Muscle layer of colon (tissue), 2 donors: Measurements from ENCODE around the gene MED31.

Experiments
- H3K27ac ChIP-seq: one replicate; pipeline ENCODE4 v1.7.0; 2013; ENCODE audit warnings: low read depth, mild to moderate bottlenecking, low read length, moderate library complexity
- H3K27me3 ChIP-seq, 2 donors: one replicate each; pipeline ENCODE4 v1.7.0; 2013; ENCODE audit warnings: low read length in 2 of 2, mild to moderate bottlenecking in 2 of 2; ENCODE audit not compliant: insufficient read depth in 2 of 2, control insufficient read depth in 1 of 2
- H3K36me3 ChIP-seq: one replicate; pipeline ENCODE4 v1.7.0; 2013; ENCODE audit warnings: mild to moderate bottlenecking, low read length; ENCODE audit not compliant: insufficient read depth
- H3K4me1 ChIP-seq: one replicate; pipeline ENCODE4 v1.7.0; 2013; ENCODE audit warnings: mild to moderate bottlenecking, low read length; ENCODE audit not compliant: insufficient read depth
- H3K4me3 ChIP-seq, 2 donors: one replicate each; pipeline ENCODE4 v1.7.0; 2013; ENCODE audit warnings: low read length in 2 of 2, low read depth in 1 of 2, mild to moderate bottlenecking in 1 of 2, moderate library complexity in 1 of 2
- H3K9ac ChIP-seq: one replicate; pipeline ENCODE4 v1.7.0; 2013; ENCODE audit warnings: low read length
- H3K9me3 ChIP-seq: one replicate; pipeline ENCODE4 v1.7.0; 2013; ENCODE audit warnings: mild to moderate bottlenecking, low read length
- donor health status: abdominal sarcoma.
- donor health status: Adenocarcinoma of cecum.

Gene MED31

GRCh38 chr17:6636616-6637457, 14.6 kb downstream of the MED31 start:
- no peak overlapping the region for H3K9ac ChIP-seq
- peaks cover 22% of the 10 kb centered on the region for H3K4me1 ChIP-seq
- no peaks in the 10 kb centered on the region for H3K9me3 ChIP-seq
- no peak overlapping the region for H3K27ac ChIP-seq
- peaks cover 15% of the 10 kb centered on the region for H3K36me3 ChIP-seq
- H3K4me3 ChIP-seq, result no peak overlapping the region
- no peaks in the 10 kb centered on the region for H3K27me3 ChIP-seq

GRCh38 chr17:6636105-6636504, 15.3 kb downstream of the MED31 start:
- no peaks in the 10 kb centered on the region for H3K27me3 ChIP-seq
- peaks cover 15% of the 10 kb centered on the region for H3K4me1 ChIP-seq
- no peaks in the 10 kb centered on the region for H3K9me3 ChIP-seq
- H3K9ac ChIP-seq, result no peak overlapping the region
- H3K27ac ChIP-seq, result no peak overlapping the region
- peaks cover 21% of the 10 kb centered on the region for H3K36me3 ChIP-seq
- H3K4me3 ChIP-seq, result no peak overlapping the region

- Histone ChIP-seq H3K27me3 (no peaks in the 10 kb centered on the region), H3K4me1 (peaks cover 3% of the 10 kb centered on the region), H3K4me3 (no peak overlapping the region), H3K36me3 (peaks cover 29% of the 10 kb centered on the region), H3K9ac (no peak overlapping the region), H3K9me3 (no peaks in the 10 kb centered on the region), H3K27ac (no peak overlapping the region)
These were observed 18.1 kb downstream of the MED31 start for GRCh38 chr17:6633263-6633662.

- peaks cover 29% of the 10 kb centered on the region for H3K36me3 ChIP-seq
- no peaks in the 10 kb centered on the region for H3K27me3 ChIP-seq
- H3K4me1 ChIP-seq, result no peaks in the 10 kb centered on the region
- no peaks in the 10 kb centered on the region for H3K9me3 ChIP-seq
- no peak overlapping the region for H3K27ac ChIP-seq
- no peak overlapping the region for H3K4me3 ChIP-seq
- no peak overlapping the region for H3K9ac ChIP-seq
These were observed 18.9 kb downstream of the MED31 start for GRCh38 chr17:6632530-6632929.

DNA sequence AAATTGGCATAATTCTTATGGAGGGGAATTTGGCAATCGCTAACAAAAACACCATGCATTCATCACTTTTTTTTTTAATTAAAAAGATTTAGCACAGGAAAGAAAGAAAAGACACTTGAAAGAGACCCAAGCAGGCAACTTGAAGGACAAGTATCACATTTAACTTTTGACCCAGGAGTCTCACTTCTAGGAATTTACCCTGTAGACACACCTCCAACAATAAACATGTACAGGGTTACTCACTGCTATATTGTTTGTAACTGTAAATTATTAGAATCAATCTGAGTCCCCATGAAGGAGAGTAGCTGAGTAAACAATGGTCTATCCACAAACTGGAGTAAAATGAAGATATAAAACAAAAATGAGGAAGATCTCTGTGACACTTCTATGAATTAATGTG, 21.0 kb downstream of the MED31 start:
- no peak overlapping the region for H3K4me3 ChIP-seq
- H3K36me3 ChIP-seq, result peaks cover 29% of the 10 kb centered on the region
- no peaks in the 10 kb centered on the region for H3K27me3 ChIP-seq
- peaks cover 13% of the 10 kb centered on the region for H3K4me1 ChIP-seq
- H3K9ac ChIP-seq, result no peak overlapping the region
- H3K9me3 ChIP-seq, result no peaks in the 10 kb centered on the region
- no peak overlapping the region for H3K27ac ChIP-seq

DNA sequence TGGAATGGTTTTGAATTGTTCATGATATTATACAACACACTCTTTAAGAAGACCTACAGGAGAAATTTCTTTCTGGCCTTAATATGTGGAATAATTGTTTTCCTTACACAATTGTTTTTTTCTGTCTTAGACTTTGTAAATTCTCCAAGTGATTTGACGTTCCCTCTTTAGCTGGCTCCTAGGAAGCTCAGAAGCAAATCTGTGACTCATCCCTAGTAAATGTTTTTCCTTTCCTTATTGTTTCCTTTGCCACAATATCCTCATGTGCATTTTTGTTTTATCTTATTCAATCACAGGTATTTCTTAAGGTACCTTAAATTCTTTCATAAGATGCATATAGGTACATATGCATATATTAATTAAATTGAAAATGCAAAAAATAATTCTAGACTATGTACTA, 24.4 kb downstream of the MED31 start:
- Histone ChIP-seq H3K4me1 (peaks cover 13% of the 10 kb centered on the region), H3K27me3 (no peaks in the 10 kb centered on the region), H3K36me3 (peaks cover 34% of the 10 kb centered on the region), H3K9me3 (no peaks in the 10 kb centered on the region), H3K27ac (no peak overlapping the region), H3K4me3 (no peak overlapping the region), H3K9ac (no peak overlapping the region)

- H3K27me3 ChIP-seq, result no peaks in the 10 kb centered on the region
- peaks cover 13% of the 10 kb centered on the region for H3K4me1 ChIP-seq
- no peaks in the 10 kb centered on the region for H3K9me3 ChIP-seq
- H3K27ac ChIP-seq, result no peak overlapping the region
- peaks cover 33% of the 10 kb centered on the region for H3K36me3 ChIP-seq
- no peak overlapping the region for H3K9ac ChIP-seq
- no peak overlapping the region for H3K4me3 ChIP-seq
These were observed 24.8 kb downstream of the MED31 start for GRCh38 chr17:6626616-6627015.

GRCh38 chr17:6623941-6624340, 27.5 kb downstream of the MED31 start:
- Histone ChIP-seq H3K27me3 (no peaks in the 10 kb centered on the region), H3K4me1 (peaks cover 13% of the 10 kb centered on the region), H3K36me3 (peaks cover 22% of the 10 kb centered on the region), H3K4me3 (no peak overlapping the region), H3K27ac (no peak overlapping the region), H3K9ac (no peak overlapping the region), H3K9me3 (no peaks in the 10 kb centered on the region)

- Histone ChIP-seq H3K4me1 (no peaks in the 10 kb centered on the region), H3K4me3 (no peak overlapping the region), H3K36me3 (peaks cover 42% of the 10 kb centered on the region), H3K27me3 (no peaks in the 10 kb centered on the region), H3K27ac (no peak overlapping the region), H3K9ac (no peak overlapping the region), H3K9me3 (no peaks in the 10 kb centered on the region)
These were observed 40.2 kb downstream of the MED31 start for GRCh38 chr17:6611231-6611630.

- Histone ChIP-seq H3K36me3 (peaks cover 40% of the 10 kb centered on the region), H3K4me3 (no peak overlapping the region), H3K27ac (no peak overlapping the region), H3K9ac (no peak overlapping the region), H3K4me1 (no peaks in the 10 kb centered on the region), H3K9me3 (no peaks in the 10 kb centered on the region), H3K27me3 (no peaks in the 10 kb centered on the region)
These were observed 41.4 kb downstream of the MED31 start for GRCh38 chr17:6610011-6610410.

DNA sequence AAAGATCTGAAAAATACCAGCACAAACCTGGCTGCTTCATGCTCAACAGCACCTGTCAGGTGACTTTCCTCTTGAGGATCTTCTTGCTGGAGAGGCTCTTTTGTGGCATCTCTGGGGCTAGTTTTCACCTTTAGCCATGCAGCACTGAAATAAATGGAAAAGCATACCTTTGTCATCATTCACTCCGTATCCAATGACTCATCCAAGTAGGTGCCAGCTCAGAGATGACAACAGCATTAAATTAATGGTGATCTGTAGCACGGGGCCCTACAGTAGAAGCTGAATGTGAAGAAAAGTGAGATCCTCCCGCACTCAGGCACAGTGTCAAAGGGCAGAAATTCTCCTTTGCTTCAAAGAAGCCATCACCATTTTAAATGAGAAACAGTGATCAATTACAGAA, 43.1 kb downstream of the MED31 start:
- no peak overlapping the region for H3K27ac ChIP-seq
- no peaks in the 10 kb centered on the region for H3K27me3 ChIP-seq
- H3K4me1 ChIP-seq, result no peaks in the 10 kb centered on the region
- H3K36me3 ChIP-seq, result peaks cover 40% of the 10 kb centered on the region
- H3K9ac ChIP-seq, result no peak overlapping the region
- no peaks in the 10 kb centered on the region for H3K9me3 ChIP-seq
- no peak overlapping the region for H3K4me3 ChIP-seq

GRCh38 chr17:6605142-6605541, 46.3 kb downstream of the MED31 start:
- Histone ChIP-seq H3K9ac (no peak overlapping the region), H3K27me3 (no peaks in the 10 kb centered on the region), H3K4me3 (no peak overlapping the region), H3K4me1 (no peaks in the 10 kb centered on the region), H3K27ac (no peak overlapping the region), H3K36me3 (peaks cover 45% of the 10 kb centered on the region), H3K9me3 (no peaks in the 10 kb centered on the region)
